Right atrium auricular region (tissue), 2 donors: ENCODE results near the gene RERE. TPM values are rescaled to one million over a fixed set of nuclear protein-coding genes. Genes with fewer than 3 reads are reported as not detected.

Experiments used
- DNase-seq: peaks from one replicate; pipeline ENCODE4 v3.0.0-alpha.2; 2019; ENCODE audit warnings: low spot score
- H3K27ac ChIP-seq, 2 donors: fragments of 200-600 bp; sonication (generic); 1 replicate in 1 of 2; 2 replicates in 1 of 2; pipeline ENCODE4 v1.5.1; 2016 to 2019
- H3K27me3 ChIP-seq, 2 donors: fragments of 200-600 bp; sonication (generic); one replicate each; pipeline versions ENCODE4 v1.5.1 to v1.6.0; 2017 to 2019
- H3K36me3 ChIP-seq: fragments of 200-600 bp; sonication (generic); one replicate; pipeline ENCODE4 v1.5.1; 2016
- H3K4me1 ChIP-seq, 2 donors: fragments of 200-600 bp; sonication (generic); one replicate each; pipeline versions ENCODE4 v1.5.1 to v1.6.0; 2017 to 2019
- H3K4me3 ChIP-seq, 2 donors: fragments of 200-600 bp; sonication (generic); 1 replicate in 1 of 2; 2 replicates in 1 of 2; pipeline ENCODE4 v1.5.1; 2017 to 2019; ENCODE audit warnings: mild to moderate bottlenecking in 1 of 2, moderate library complexity in 1 of 2
- H3K9me3 ChIP-seq, 2 donors: fragments of 200-600 bp; sonication (generic); one replicate each; pipeline ENCODE4 v1.5.1; 2019
- CTCF ChIP-seq, 2 donors: fragments of 200-600 bp; sonication (generic); IDR thresholded peaks; one replicate each; pipeline ENCODE4 v1.5.1; 2019; ENCODE audit warnings: antibody characterized with exemption in 2 of 2
- total RNA-seq, 2 donors: library from RNA; depleted of rRNA; stranded (reverse); fragments of >200 nt; gene quantifications; one replicate each; pipeline ENCODE4 v1.1.0, GENCODE V29; 2016

RERE gene
- total RNA-seq, 2 donors from 2014 or later: 99.8 to 125 TPM

- DNase-seq: no peak
- no peaks in the 10 kb centered on the region for H3K36me3 ChIP-seq
- no peaks in the 10 kb centered on the region for H3K9me3 ChIP-seq
- peaks cover 0 to 23% of the 10 kb centered on the region in 2 donors for H3K4me1 ChIP-seq
- no peaks in the 10 kb centered on the region for H3K27me3 ChIP-seq
- TF ChIP-seq CTCF (IDR thresholded peaks at IDR 0.05): no peak
- H3K4me3 ChIP-seq: no peak overlapping the region
- no peak overlapping the region for H3K27ac ChIP-seq
Measured at GRCh38 chr1:8441426-8441825, 376.0 kb downstream of the RERE start.

- H3K9me3 ChIP-seq: no peaks in the 10 kb centered on the region
- H3K36me3 ChIP-seq: no peaks in the 10 kb centered on the region
- H3K27me3 ChIP-seq: no peaks in the 10 kb centered on the region
- peaks cover 0 to 23% of the 10 kb centered on the region in 2 donors for H3K4me1 ChIP-seq
- peak; percentile 86 for DNase-seq
- peak overlapping the region in 1 of 2 donors; percentile 55 for H3K27ac ChIP-seq
- no peak for TF ChIP-seq CTCF (IDR thresholded peaks at IDR 0.05)
- H3K4me3 ChIP-seq: no peak overlapping the region
Measured at GRCh38 chr1:8439015-8439702, 378.3 kb downstream of the RERE start.

GRCh38 chr1:8438489-8438888, 379.0 kb downstream of the RERE start:
- Histone ChIP-seq H3K27me3 (no peaks in the 10 kb centered on the region), H3K4me3 (no peak overlapping the region), H3K4me1 (peaks cover 0 to 23% of the 10 kb centered on the region in 2 donors), H3K36me3 (no peaks in the 10 kb centered on the region), H3K9me3 (no peaks in the 10 kb centered on the region), H3K27ac (peak overlapping the region in 1 of 2 donors; percentile 55)
- no peak for TF ChIP-seq CTCF (IDR thresholded peaks at IDR 0.05)
- no peak for DNase-seq

GRCh38 chr1:8437347-8437746, 380.1 kb downstream of the RERE start:
- Histone ChIP-seq H3K4me3 (no peak overlapping the region), H3K27me3 (no peaks in the 10 kb centered on the region), H3K36me3 (no peaks in the 10 kb centered on the region), H3K27ac (no peak overlapping the region), H3K9me3 (no peaks in the 10 kb centered on the region), H3K4me1 (peaks cover 0 to 23% of the 10 kb centered on the region in 2 donors)
- DNase-seq: no peak
- TF ChIP-seq CTCF (IDR thresholded peaks at IDR 0.05): no peak

- no peak for TF ChIP-seq CTCF (IDR thresholded peaks at IDR 0.05)
- Histone ChIP-seq H3K27me3 (no peaks in the 10 kb centered on the region), H3K9me3 (no peaks in the 10 kb centered on the region), H3K4me1 (peaks cover 0 to 23% of the 10 kb centered on the region in 2 donors), H3K4me3 (no peak overlapping the region), H3K27ac (no peak overlapping the region), H3K36me3 (no peaks in the 10 kb centered on the region)
- DNase-seq: no peak
Measured at GRCh38 chr1:8435569-8436071, 381.8 kb downstream of the RERE start.

- Histone ChIP-seq H3K4me1 (peaks cover 0 to 12% of the 10 kb centered on the region in 2 donors), H3K27ac (no peak overlapping the region)
Measured at GRCh38 chr1:8434101-8434500, 383.3 kb downstream of the RERE start.

More at GRCh38 chr1:8434101-8434500, 383.3 kb downstream of the RERE start:
- DNase-seq: no peak
- Histone ChIP-seq H3K4me3 (no peak overlapping the region), H3K9me3 (no peaks in the 10 kb centered on the region), H3K36me3 (no peaks in the 10 kb centered on the region), H3K27me3 (no peaks in the 10 kb centered on the region)
- no peak for TF ChIP-seq CTCF (IDR thresholded peaks at IDR 0.05)
